ENCODE measurements around the gene CAP2.

GRCh38 chr6:17494919-17495318 is 101.5 kb downstream of the CAP2 start:
- no peak for TF ChIP-seq SLC30A9 (CRISPR knock-in tag; IDR thresholded peaks at IDR 0.05)
- TF ChIP-seq RREB1 (CRISPR knock-in tag; IDR thresholded peaks at IDR 0.05) = no peak
- no peak for TF ChIP-seq ZNF277 (CRISPR knock-in tag; IDR thresholded peaks at IDR 0.05; ENCODE audit: borderline replicate concordance)
- no peak for TF ChIP-seq ELF4 (CRISPR knock-in tag; IDR thresholded peaks at IDR 0.05)
